Skeletal muscle tissue (tissue), 4 donors: ENCODE results near the gene STX12. TPM values are rescaled to one million over a fixed set of nuclear protein-coding genes. Genes with fewer than 3 reads are reported as not detected.
A peak's percentile ranks its signal among the peaks of the same experiment; 100 is the strongest.
"Not testable (repeated sequence)": the region's sequence is repeated elsewhere in the genome, so short reads cannot be mapped to it uniquely, and the experiment has no call there.

Experiments
- H3K27ac ChIP-seq: one replicate; pipeline ENCODE4 v1.7.0; 2013; ENCODE audit warnings: mild to moderate bottlenecking, low read depth, low read length, inconsistent platforms
- H3K27me3 ChIP-seq, 3 donors: one replicate each; pipeline ENCODE4 v1.7.0; 2013; ENCODE audit warnings: low read length in 3 of 3; ENCODE audit not compliant: control insufficient read depth in 3 of 3, insufficient read depth in 3 of 3
- H3K36me3 ChIP-seq, 3 donors: one replicate each; pipeline ENCODE4 v1.7.0; 2013; ENCODE audit warnings: low read length in 3 of 3; ENCODE audit not compliant: control insufficient read depth in 3 of 3, insufficient read depth in 3 of 3
- H3K4me1 ChIP-seq, 3 donors: one replicate each; pipeline ENCODE4 v1.7.0; 2013; ENCODE audit warnings: low read length in 3 of 3, mild to moderate bottlenecking in 3 of 3; ENCODE audit not compliant: control insufficient read depth in 3 of 3, insufficient read depth in 3 of 3
- H3K4me3 ChIP-seq, 3 donors: one replicate each; pipeline ENCODE4 v1.7.0; 2013; ENCODE audit warnings: low read length in 3 of 3
- H3K9ac ChIP-seq, 3 donors: one replicate each; pipeline ENCODE4 v1.7.0; 2013; ENCODE audit warnings: low read length in 3 of 3, mild to moderate bottlenecking in 3 of 3, moderate library complexity in 2 of 3, low read depth in 1 of 3
- H3K9me3 ChIP-seq, 3 donors: one replicate each; pipeline ENCODE4 v1.7.0; 2013; ENCODE audit warnings: low read length in 3 of 3; ENCODE audit not compliant: control insufficient read depth in 3 of 3
- total RNA-seq: library from RNA; depleted of rRNA; stranded (reverse); fragments of >200 nt; gene quantifications from one replicate; pipeline ENCODE4 v1.2.3, GENCODE V29; 2014
- donor health status: Osteomylitis.

Gene STX12
- total RNA-seq, 1 donor from 2014 or later: 39.1 TPM

- Histone ChIP-seq H3K4me1 (peaks cover 7 to 18% (median 17%) of the 10 kb centered on the region in 3 donors), H3K36me3 (no peaks in the 10 kb centered on the region), H3K27ac (peak overlapping the region; percentile 72), H3K9me3 (no peaks in the 10 kb centered on the region), H3K27me3 (no peaks in the 10 kb centered on the region), H3K9ac (peak overlapping the region in 2 of 3 donors; percentile 38 to 45), H3K4me3 (no peak overlapping the region)
Observed at GRCh38 chr1:27862671-27863537, 89.9 kb downstream of the STX12 start.

DNA sequence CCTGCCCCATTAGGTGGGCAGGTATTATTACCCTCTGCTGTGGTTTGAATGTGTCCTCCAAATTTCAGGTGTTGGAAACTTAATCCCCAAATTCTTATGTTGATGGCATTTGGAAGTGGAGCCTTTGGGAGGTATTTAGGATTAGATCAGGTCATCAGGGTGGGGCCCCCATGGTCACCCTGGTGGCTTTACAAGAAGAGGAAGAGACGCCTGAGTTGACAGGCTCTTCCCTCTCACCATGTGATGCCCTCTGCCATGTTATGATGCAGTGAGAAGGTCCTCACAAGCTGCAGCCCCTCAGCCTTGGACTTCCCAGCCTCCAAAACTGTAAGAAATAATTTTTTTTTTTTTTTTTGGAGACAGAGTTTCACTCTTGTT is 90.5 kb downstream of the STX12 start:
- no peak overlapping the region for H3K4me3 ChIP-seq
- H3K9ac ChIP-seq: peak overlapping the region in 1 of 3 donors; percentile 38
- peak overlapping the region; percentile 72 for H3K27ac ChIP-seq
- peaks cover 4 to 15% (median 13%) of the 10 kb centered on the region in 3 donors for H3K4me1 ChIP-seq
- no peaks in the 10 kb centered on the region for H3K27me3 ChIP-seq
- no peaks in the 10 kb centered on the region for H3K9me3 ChIP-seq
- H3K36me3 ChIP-seq: no peaks in the 10 kb centered on the region

DNA sequence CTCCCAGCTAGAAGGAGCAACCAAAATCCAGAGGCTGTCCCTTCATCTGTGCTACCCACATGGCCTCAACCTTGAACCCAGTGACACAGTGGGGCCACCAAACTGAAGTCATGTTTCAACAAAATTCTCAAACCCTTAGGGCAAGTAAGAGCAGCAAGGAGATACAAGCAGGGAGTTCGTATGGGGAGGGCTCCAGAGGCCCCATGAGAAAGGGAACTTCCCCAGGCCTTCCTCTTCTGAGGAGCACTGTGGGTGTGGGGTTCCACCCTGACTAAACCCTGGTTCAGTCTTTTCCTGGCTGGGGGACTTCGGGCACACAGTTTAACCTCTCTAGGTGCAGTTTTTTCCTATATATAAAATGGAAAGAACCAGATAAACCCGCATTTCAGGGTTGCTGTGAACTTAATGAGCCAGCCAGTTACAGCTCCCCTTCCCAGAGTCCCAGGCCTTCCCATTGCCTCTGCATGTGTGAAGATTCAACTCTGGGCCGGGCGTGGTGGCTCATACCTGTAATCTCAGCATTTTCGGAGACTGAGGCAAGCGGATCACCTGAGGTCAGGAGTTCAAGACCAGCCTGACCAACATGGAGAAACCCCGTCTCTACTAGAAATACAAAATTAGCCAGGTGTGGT is 91.4 kb downstream of the STX12 start:
- no peak overlapping the region for H3K4me3 ChIP-seq
- peak overlapping the region; percentile 72 for H3K27ac ChIP-seq
- H3K9ac ChIP-seq: no peak overlapping the region
- no peaks in the 10 kb centered on the region for H3K36me3 ChIP-seq
- H3K9me3 ChIP-seq: no peaks in the 10 kb centered on the region
- H3K27me3 ChIP-seq: no peaks in the 10 kb centered on the region
- H3K4me1 ChIP-seq: peaks cover 6 to 17% (median 13%) of the 10 kb centered on the region in 3 donors

DNA sequence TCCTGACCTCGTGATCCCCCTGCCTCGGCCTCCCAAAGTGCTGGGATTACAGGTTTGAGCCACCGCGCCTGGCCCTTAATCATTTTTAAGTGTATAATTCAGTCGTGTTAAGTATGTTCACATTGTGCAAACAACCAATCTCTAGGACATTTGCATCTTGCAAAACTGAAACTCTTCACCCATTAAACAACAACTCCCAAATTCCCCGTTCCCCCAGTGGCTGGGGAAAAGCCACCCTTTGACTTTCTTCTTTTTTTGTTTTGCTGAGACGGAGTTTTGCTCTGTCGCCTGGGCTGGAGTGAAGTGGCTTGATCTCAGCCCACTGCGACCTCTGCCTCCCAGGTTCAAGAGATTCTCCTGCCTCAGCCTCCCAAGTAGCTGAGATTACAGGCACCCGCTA is 92.8 kb downstream of the STX12 start:
- Histone ChIP-seq H3K9ac (no peak overlapping the region), H3K4me3 (no peak overlapping the region), H3K9me3 (no peaks in the 10 kb centered on the region), H3K4me1 (peaks cover 6 to 17% (median 16%) of the 10 kb centered on the region in 3 donors), H3K36me3 (no peaks in the 10 kb centered on the region), H3K27ac (no peak overlapping the region), H3K27me3 (no peaks in the 10 kb centered on the region)

- no peak overlapping the region for H3K27ac ChIP-seq
Observed at GRCh38 chr1:27868556-27868931, 95.5 kb downstream of the STX12 start.

GRCh38 chr1:27868932-27869718 is 96.1 kb downstream of the STX12 start:
- no peak overlapping the region for H3K4me3 ChIP-seq
- H3K9me3 ChIP-seq: no peaks in the 10 kb centered on the region
- H3K9ac ChIP-seq: no peak overlapping the region
- H3K36me3 ChIP-seq: no peaks in the 10 kb centered on the region
- no peak overlapping the region for H3K27ac ChIP-seq
- H3K27me3 ChIP-seq: peaks cover 0 to 17% (median 9%) of the 10 kb centered on the region in 3 donors
- peaks cover 9 to 15% (median 11%) of the 10 kb centered on the region in 3 donors for H3K4me1 ChIP-seq

More at GRCh38 chr1:27868556-27868931, 95.5 kb downstream of the STX12 start:
- H3K9ac ChIP-seq: no peak overlapping the region
- no peak overlapping the region for H3K4me3 ChIP-seq
- H3K27me3 ChIP-seq: peaks cover 0 to 15% (median 9%) of the 10 kb centered on the region in 3 donors
- H3K9me3 ChIP-seq: no peaks in the 10 kb centered on the region
- H3K36me3 ChIP-seq: no peaks in the 10 kb centered on the region
- H3K4me1 ChIP-seq: peaks cover 9 to 14% (median 12%) of the 10 kb centered on the region in 3 donors

DNA sequence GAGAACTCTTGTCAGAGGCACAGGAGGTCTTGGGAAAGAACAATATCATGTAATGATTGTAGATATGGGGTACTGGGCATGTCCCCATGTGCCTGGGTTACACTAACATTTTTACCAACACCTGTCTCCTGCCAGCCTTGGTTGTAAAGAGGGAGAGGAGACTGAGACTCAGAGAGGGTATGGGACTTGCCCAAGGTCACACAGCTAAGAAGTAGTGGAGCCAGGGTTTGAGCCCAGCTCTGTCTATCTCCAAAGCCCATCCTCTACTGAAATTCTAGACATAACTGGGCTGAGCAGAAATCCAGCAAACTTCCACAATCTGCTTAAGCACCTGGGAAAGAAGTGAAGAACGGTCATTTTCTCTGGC is 96.7 kb downstream of the STX12 start:
- Histone ChIP-seq H3K27ac (no peak overlapping the region), H3K9me3 (no peaks in the 10 kb centered on the region), H3K4me3 (no peak overlapping the region), H3K27me3 (peaks cover 0 to 17% (median 9%) of the 10 kb centered on the region in 3 donors), H3K4me1 (peaks cover 9 to 15% (median 11%) of the 10 kb centered on the region in 3 donors), H3K9ac (no peak overlapping the region), H3K36me3 (no peaks in the 10 kb centered on the region)

GRCh38 chr1:27871076-27871475 is 98.1 kb downstream of the STX12 start:
- not testable (repeated sequence) for H3K4me3 ChIP-seq, H3K9me3 ChIP-seq, H3K36me3 ChIP-seq, H3K27ac ChIP-seq, H3K9ac ChIP-seq
- H3K4me1 ChIP-seq: peaks cover 9 to 15% (median 11%) of the 10 kb centered on the region in 3 donors
- peaks cover 0 to 21% (median 10%) of the 10 kb centered on the region in 3 donors for H3K27me3 ChIP-seq

GRCh38 chr1:27872059-27872801 is 99.2 kb downstream of the STX12 start, which contains the start of gene THEMIS2:
Gene THEMIS2 (plus strand): TSS chr1:27872544. CDS start chr1:27872572, 28 bp downstream.
- H3K4me1 ChIP-seq: peaks cover 9 to 20% (median 11%) of the 10 kb centered on the region in 3 donors

More at GRCh38 chr1:27872059-27872801, 99.2 kb downstream of the STX12 start, which contains the start of gene THEMIS2:
- peak within 1 kb of the TSS; percentile 68 for H3K27ac ChIP-seq
- H3K27me3 ChIP-seq: peaks cover 0 to 21% (median 17%) of the 10 kb centered on the region in 3 donors
- no peaks in the 10 kb centered on the region for H3K9me3 ChIP-seq
- no peaks in the 10 kb centered on the region for H3K36me3 ChIP-seq
- H3K4me3 ChIP-seq: peak within 1 kb of the TSS; percentile 71 to 78 (median 73)
- H3K9ac ChIP-seq: peak within 1 kb of the TSS; percentile 36 to 70 (median 67)
